Loucy (cell line): ENCODE data around the gene ZNF10.

Experiments used
- EZH2phosphoT487 ChIP-seq: fragments of 200-600 bp; IDR thresholded peaks from 2 replicates; pipeline ENCODE4 v1.6.1; 2018; ENCODE audit warnings: antibody characterized with exemption, mild to moderate bottlenecking, moderate library complexity, borderline replicate concordance
- TF ChIP-seq, protein P1 (sequence below): fragments of 200-600 bp; sonication (generic); conservative IDR thresholded peaks from 2 replicates; pipeline ENCODE4 v1.5.1; 2014; ENCODE audit warnings: mild to moderate bottlenecking, antibody characterized with exemption, low read length

DNA sequence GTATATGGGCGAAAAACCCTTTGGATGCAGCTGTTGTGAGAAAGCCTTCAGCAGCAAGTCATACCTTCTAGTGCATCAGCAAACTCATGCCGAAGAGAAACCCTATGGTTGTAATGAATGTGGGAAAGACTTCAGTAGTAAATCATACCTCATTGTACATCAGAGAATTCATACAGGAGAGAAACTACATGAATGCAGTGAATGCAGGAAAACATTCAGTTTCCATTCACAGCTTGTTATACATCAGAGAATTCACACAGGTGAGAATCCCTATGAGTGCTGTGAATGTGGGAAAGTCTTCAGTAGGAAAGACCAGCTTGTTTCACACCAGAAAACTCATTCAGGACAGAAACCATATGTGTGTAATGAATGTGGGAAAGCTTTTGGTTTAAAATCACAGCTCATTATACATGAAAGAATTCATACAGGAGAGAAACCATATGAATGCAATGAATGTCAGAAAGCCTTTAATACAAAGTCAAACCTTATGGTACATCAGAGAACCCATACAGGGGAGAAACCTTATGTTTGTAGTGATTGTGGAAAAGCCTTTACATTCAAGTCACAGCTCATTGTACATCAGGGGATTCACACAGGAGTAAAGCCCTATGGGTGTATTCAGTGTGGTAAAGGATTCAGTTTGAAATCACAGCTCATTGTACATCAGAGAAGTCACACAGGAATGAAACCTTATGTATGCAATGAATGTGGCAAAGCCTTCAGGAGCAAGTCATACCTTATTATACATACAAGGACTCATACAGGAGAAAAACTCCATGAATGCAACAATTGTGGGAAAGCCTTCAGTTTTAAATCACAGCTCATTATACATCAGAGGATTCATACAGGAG is 72.3 kb downstream of the ZNF10 start:
- no peak for TF ChIP-seq EZH2phosphoT487
- TF ChIP-seq, protein P1, sequence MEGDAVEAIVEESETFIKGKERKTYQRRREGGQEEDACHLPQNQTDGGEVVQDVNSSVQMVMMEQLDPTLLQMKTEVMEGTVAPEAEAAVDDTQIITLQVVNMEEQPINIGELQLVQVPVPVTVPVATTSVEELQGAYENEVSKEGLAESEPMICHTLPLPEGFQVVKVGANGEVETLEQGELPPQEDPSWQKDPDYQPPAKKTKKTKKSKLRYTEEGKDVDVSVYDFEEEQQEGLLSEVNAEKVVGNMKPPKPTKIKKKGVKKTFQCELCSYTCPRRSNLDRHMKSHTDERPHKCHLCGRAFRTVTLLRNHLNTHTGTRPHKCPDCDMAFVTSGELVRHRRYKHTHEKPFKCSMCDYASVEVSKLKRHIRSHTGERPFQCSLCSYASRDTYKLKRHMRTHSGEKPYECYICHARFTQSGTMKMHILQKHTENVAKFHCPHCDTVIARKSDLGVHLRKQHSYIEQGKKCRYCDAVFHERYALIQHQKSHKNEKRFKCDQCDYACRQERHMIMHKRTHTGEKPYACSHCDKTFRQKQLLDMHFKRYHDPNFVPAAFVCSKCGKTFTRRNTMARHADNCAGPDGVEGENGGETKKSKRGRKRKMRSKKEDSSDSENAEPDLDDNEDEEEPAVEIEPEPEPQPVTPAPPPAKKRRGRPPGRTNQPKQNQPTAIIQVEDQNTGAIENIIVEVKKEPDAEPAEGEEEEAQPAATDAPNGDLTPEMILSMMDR: no peak
